GM12801 (cell line): ENCODE results near the gene SLC2A11.

Experiments used
- TF ChIP-seq, protein P1 (sequence below): IDR thresholded peaks from one replicate; pipeline ENCODE4 v1.5.1; 2011; ENCODE audit warnings: control low read depth; ENCODE audit not compliant: insufficient read length; ENCODE audit errors: extremely low read depth

SLC2A11 gene

DNA sequence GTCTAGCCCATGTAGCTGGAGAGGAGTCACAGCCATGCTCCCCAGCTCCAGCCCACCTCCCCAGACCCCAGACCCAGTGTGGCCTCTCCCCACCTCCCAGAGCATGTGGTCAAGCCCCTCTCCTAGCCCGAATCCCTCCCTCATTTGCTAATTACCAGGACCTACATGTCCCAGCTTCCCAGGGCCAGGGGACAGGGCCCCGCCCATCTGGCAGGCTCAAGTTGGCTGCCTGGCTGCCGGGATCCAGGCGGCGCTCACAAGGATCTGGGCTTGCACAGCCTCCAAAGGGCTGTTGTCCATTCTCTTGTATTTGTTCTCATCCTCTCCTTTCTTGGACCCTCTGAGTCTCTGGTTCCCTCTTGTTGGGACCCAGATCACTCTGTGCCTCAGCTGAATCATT, 31.9 kb downstream of the SLC2A11 start:
- TF ChIP-seq, protein P1, sequence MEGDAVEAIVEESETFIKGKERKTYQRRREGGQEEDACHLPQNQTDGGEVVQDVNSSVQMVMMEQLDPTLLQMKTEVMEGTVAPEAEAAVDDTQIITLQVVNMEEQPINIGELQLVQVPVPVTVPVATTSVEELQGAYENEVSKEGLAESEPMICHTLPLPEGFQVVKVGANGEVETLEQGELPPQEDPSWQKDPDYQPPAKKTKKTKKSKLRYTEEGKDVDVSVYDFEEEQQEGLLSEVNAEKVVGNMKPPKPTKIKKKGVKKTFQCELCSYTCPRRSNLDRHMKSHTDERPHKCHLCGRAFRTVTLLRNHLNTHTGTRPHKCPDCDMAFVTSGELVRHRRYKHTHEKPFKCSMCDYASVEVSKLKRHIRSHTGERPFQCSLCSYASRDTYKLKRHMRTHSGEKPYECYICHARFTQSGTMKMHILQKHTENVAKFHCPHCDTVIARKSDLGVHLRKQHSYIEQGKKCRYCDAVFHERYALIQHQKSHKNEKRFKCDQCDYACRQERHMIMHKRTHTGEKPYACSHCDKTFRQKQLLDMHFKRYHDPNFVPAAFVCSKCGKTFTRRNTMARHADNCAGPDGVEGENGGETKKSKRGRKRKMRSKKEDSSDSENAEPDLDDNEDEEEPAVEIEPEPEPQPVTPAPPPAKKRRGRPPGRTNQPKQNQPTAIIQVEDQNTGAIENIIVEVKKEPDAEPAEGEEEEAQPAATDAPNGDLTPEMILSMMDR, result no peak

DNA sequence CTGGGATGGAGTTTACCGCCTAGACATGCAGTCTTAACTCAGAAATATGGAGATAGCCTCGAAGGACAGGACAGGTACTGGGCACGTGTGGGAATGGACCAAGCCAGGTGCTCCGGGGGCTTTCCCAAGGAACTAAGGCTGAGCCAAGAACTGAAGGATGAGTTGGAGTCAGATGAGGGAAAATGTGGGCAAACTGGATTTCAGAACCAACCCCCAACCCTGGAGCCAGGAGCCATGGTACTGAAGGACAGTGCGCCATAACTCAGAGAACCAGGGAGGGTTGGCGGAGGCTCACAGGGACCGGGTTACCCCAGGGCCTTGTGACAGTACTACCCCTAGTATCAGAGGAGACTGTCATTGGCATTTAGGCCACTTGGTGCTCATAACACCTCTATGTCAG, 34.1 kb downstream of the SLC2A11 start:
- TF ChIP-seq, protein P1, result no peak

GRCh38 chr22:23892130-23892529, 34.5 kb downstream of the SLC2A11 start:
- TF ChIP-seq, protein P1, result no peak

DNA sequence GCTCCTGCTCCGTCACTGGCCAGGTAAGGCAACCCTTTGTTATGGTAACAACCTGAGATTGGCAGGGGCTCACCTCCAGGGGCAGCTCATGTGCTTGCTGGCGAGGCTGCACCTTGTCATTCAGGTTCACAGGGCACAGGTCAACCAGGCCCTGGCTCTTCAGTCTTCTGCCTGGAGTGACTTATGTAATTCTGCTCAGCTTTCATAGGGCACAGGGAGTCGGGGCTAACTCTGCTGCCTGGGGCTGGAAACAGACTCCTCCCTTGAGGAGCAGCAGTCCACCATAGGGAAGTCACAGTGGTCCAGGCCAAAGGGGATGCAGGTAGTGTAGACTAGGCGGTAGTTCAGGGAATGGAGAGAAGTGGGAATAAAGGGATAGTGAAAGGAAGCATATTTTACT, 35.0 kb downstream of the SLC2A11 start:
- TF ChIP-seq, protein P1, result no peak

DNA sequence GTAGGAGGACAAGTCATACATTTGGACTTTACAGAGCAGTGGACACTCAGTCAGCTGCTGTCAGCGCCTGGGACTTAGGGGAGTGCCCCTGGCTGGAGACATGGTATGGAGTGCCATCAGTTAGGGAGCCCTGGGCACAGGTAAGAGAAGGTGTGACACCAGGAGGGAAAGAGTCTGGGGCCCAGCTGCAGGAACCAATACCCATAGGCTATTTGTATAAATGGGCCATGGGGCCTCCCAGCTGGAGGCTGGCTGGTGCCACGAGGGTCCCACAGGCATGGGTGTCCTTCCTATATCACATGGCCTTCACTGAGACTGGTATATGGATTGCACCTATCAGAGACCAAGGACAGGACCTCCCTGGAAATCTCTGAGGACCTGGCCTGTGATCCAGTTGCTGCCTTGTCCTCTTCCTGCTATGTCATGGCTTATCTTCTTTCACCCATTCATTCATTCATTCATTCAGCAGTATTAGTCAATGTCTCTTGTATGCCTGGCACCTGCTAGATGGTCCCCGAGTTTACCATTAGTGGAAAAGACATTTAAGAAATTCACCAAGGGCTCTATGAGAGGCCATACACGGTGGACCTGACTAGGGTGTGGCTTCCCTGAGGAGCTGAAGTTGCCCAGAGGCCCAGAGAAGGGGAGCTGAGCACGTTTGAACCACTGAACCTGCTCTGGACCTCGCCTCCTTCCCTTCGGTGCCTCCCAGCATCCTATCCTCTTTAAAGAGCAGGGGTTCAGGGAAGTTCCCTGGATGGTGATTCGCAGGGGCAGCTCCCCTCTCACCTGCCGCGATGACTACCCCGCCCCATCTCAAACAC, 35.7 kb downstream of the SLC2A11 start:
- TF ChIP-seq, protein P1, result no peak

GRCh38 chr22:23893945-23894709, 36.5 kb downstream of the SLC2A11 start, which contains the start of gene MIF:
Gene MIF, plus strand, starts transcription at chr22:23894383. Its CDS starts 92 bp downstream, at chr22:23894475.
- TF ChIP-seq, protein P1, result no peak
